Effector CD4-positive, alpha-beta T cell (primary cell): Measurements from ENCODE around the gene ORAI3.
A peak's percentile ranks its signal among the peaks of the same experiment; 100 is the strongest.
"Not testable (repeated sequence)": the region's sequence is repeated elsewhere in the genome, so short reads cannot be mapped to it uniquely, and the experiment has no call there.

Experiments used
- DNase-seq: peaks from one replicate; pipeline ENCODE4 v3.0.0-alpha.2; 2020

The ORAI3 gene

DNA sequence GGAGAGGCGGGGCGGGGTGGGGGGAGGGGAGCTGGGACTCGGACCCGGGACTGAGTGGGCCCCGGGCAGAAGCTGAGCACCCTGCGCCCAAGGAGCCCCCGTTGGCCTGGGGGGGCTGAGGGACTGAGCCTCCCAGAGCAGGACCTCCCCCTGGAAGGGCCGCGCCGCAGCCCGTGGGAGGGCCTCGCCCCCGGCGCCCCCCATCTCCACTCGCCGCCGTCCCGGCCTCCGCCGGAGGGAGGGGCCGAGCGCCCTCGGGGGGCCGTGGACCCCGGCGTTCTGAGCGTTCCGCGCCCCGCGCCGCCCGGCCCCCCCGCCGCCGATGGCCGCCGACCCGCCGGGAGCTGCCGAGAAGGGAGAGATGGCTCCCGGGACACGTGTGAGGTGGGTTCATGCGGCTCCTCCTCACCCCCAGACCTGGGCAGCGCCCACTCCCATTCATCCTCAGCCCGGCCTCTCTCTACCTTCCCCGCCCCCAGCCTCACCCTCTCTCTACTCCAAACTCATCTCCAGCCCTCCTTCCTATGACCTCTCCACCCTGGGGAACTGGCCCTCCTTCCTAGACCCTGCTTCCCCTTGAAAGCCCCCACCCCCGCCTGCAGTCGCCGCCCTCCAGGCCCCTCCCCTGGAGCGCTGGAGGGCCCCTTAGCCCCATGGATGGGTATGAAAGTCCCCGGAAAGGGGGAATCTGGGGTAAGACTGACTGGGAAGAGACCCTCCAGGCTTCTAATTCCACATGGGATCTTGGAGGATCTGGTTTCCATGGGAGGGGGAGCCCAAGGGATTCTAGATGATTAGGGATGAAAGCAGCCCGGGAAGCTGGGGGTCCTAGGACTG, 24.6 kb upstream of the ORAI3 start:
- no peak for DNase-seq

DNA sequence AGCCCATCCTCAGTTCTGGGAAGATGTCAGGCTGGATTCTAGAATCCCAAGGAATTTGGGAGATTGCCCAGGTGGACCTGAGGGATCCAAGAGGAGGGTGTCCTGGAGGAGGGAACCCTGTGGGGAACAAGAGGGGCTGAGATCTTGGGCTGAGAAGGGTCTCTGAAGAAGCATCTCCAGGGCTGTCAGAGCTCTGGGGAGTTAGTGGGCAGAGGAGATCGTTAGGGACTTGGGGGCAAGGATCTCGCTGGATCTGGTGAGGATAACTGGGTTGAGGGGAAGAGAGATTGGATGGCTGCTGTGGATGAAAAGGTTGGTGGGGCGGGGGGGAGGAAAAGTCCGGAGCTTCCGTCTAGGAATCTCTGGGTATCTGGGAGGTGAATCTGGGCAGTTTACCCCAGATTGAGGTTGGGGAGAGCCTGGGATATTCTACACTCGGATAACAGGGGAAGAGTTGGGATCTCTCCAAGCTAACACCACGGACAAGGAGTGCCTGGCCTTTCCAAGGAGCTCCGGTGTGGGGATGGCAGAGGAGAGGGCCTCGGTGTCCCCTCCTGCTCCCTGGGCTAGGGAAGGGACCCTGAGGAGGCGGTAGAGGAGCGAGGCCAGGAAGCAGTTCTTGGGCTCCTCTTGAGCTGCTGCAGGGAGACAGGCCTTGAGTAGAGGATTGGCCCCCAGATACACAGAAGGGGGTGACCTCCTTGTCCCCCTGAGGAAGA, 23.8 kb upstream of the ORAI3 start:
- DNase-seq: no peak

DNA sequence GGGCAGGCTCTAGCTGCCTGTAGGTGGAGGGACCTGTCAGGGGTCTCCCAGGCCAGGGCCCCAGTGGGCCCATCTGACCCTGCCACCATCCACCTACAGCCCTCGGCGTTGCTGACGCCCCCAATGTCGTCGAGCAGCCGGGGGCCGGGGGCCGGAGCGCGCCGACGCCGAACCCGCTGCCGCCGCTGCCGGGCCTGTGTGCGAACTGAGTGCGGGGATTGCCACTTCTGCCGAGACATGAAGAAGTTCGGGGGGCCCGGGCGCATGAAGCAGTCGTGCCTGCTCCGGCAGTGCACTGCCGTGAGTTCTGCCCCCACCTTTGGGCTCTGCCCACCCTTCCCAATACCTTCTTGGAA, 23.3 kb upstream of the ORAI3 start:
- no peak for DNase-seq

DNA sequence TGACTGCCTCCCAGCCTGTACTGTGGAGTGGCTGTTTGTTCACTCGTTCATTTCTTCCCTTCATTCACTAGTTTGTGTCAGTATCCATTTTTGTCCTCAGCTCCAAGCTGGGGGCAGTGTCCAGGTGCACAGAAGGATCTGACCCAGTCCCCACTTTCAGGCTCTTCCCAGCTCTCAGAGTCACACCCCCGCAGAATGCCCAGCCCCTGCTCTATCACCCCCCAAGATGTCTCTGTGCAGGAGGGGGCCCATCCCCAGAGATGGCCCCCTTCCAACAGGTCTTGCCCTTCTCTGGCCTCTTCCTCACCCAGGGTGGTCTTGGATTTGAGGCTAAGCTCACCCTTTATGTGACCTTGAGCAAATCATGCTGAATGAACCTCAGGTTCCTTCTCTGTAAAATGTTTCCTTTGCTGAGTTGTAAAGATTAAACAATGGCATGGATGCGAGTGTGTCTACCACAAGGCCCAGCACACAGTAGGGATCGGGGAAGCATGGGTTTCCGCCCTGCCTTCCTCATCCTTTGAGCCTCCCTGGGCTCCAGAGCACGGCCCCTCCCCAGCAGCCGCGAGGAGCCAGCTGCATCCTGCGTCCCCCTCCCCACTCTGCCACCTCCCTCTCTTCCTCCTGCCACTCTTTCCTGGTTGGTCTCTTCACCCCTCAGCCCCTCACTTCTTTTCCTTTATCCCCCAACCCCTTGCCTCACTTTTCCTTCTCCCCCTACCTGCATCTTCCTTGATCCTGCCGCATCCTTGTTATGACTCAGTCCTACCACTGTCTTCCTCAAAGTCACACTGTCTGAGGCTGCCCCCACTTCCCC, 22.7 kb upstream of the ORAI3 start:
- DNase-seq: no peak

DNA sequence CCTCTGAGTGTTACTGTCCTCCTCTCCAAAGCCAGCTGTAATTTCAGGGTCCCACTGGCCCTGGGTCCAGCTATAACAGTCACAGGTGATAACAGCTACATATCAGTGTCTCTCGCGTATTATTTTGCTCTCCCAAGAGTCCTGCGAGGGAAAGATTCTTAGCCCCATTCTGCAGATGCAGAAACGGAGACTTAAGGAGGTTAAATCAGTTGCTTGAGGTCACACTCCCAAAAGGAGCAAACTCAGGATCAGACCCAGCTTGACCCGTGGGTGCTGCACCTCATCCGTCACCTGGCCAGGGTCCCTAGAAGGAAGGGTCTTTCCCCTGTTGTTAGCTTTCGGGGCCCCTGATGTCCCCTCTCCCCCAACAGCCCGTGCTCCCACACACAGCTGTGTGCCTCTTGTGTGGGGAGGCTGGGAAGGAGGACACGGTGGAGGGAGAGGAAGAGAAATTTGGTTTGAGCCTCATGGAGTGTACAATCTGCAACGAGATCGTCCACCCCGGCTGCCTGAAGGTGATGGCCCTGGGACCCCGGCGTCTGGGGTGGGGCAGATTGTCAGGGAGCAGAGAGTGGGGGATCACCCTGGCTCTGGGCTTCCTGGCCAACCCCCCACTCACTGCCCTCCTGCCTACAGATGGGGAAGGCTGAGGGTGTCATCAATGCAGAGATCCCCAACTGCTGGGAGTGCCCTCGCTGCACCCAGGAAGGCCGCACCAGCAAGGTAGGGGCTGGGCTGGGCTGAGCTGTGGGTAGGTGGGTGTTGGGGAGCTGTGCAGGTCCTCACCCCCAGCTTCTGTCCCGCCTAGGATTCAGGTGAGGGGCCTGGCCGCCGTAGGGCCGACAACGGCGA, 21.7 kb upstream of the ORAI3 start:
- no peak for DNase-seq

DNA sequence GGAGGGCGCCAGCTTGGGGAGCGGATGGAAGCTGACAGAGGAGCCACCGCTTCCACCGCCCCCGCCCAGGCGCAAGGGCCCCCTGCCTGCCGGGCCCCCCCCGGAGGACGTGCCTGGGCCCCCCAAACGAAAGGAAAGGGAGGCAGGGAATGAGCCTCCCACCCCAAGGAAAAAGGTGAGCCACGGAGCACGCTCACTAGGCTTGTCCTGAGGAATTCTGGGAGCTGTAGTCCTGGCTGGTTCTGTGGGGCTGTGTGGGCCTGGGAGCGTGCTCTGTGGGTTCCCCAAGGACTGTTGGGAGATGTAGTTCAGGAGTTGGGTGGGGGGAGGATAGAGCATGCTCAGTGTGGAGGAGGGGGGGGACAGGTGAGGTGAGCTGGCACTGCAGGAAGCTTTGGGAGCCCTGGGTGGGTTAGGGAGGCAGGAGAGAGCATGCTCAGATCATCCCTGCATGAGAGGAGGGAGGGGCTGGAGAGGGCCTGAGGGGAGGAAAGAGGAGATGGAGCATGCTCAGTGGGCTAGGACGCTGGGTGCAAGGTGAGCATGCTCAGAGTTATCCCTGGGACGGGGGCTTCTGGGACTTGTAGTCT, 21.0 kb upstream of the ORAI3 start:
- DNase-seq: no peak

DNA sequence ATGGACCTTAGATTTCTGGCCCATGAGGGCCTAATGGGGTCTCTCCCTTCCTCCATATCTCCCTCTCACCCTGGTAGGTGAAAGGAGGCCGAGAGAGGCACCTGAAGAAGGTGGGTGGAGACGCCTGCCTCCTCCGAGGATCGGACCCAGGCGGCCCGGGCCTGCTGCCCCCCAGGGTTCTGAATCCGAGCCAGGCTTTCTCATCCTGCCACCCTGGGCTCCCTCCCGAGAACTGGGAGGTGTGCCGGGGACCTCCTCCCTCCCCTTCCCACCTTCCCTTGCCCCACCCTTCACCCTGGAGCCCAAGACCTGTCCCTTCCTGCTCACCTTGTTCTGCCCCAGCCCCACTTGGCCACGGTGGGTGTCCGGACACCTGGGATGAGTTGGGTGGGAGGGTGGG, 20.5 kb upstream of the ORAI3 start:
- DNase-seq: no peak

DNA sequence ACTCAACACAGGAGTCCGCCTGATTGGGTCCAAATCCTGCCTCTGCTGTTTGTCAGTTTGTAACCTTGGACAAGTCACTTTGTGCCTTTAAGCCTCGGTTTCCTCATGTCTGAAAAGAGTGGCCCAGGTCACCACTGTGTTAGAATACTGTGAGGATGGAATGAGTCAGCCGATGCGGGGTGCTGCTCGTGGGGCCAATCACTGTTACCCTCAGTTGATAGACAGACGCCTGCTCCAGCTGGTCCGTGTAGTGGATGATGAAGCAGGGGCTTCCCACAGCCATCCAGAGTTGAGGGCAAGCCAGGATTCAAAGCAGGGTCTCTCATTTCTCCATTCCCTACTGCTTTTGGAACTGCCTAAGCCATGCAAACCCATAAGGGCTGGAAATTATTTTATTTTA, 19.7 kb upstream of the ORAI3 start:
- no peak for DNase-seq

DNA sequence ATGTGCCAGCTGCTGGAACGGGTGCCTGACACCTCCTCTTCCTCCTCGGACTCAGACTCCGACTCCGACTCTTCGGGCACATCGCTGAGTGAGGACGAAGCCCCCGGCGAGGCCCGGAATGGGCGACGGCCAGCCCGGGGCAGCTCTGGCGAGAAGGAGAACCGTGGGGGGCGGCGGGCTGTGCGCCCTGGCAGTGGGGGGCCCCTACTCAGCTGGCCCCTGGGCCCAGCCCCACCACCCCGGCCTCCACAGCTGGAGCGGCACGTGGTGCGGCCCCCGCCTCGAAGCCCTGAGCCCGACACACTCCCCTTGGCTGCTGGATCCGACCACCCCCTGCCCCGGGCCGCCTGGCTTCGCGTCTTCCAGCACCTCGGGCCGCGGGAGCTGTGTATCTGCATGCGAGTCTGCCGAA, 18.7 kb upstream of the ORAI3 start:
- DNase-seq: no peak

DNA sequence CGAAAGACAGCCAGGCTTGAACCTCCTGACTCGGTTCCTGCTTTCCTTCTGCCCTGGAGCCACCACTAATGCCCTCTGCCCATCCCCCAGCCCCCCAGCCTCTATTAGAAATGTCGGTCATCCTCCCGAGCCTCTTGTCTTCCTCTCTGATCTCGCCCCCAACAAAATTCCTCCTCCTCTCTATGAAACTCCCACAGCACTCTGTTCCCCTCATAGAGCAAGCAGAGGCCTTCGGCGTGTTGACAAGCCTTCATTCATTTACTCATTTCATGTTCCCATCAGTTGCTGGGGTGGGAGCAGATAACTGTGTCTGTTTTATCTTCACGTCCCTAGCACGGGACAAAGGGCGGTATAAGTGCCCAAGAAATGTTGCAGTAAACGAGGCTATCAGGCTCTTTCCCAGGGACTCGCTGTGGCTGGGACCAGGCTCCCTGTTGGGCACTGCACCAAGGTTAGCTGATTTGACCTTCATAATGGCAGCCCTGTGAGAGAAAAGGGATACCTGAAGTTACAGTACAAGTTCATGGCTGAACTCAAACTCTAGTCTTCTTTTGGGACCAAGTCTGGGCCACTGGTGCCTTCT, 17.7 kb upstream of the ORAI3 start:
- no peak for DNase-seq

DNA sequence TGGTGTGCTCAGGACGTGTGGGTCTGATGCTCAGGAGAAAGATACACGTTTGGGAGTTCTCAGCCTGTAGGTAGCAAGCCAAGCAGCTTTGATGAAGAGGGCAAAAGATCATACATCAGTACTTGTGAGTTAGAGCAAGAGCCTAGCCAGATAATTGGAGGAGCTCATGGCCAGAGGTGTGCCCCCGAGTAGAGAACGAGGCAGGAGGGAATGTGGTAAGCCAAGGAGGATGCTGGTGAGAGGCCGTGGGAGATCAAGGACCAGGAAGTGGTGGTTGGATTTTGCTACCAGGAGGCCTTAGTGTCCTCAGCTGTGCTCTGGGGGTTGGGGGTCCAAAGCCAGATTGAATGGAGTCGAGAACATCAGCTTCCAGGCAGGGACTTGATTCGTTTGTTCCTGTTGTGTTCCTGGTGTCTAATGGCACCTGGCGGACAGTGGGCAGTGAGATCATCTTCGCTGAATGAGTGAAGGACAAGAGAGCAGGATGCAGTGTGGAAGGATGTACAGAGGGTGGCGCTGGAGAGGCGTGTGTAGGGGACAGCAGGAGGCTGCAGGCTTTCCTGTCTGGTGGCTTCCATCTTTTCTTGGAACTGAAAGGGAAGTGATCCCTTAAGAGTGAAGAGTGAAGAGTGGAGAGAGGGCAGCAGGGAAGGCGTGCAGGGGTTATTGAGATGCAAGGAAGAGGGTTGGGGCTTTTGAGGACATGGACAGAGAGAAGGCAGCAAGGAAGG, 13.9 kb upstream of the ORAI3 start:
- DNase-seq: no peak

DNA sequence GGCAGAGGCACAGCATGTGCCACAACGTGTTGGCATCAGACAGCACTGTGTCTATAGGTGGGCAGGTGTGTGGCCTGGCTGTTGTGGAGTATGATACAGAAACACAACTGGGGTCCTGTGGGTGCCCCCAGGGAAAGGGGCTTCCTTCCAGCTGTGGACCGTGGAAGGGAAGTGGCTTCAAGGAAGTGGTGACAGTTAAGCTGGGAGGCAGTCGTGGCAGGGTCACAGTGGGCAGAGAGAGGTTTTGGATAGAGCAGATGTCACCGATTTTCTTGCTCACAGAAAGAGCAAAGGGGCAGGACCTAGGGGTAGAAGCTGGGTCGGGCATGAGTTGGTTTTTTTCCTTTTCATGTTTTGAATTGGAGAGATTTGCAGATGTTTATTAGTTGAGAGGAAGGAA, 11.2 kb upstream of the ORAI3 start:
- DNase-seq: no peak

DNA sequence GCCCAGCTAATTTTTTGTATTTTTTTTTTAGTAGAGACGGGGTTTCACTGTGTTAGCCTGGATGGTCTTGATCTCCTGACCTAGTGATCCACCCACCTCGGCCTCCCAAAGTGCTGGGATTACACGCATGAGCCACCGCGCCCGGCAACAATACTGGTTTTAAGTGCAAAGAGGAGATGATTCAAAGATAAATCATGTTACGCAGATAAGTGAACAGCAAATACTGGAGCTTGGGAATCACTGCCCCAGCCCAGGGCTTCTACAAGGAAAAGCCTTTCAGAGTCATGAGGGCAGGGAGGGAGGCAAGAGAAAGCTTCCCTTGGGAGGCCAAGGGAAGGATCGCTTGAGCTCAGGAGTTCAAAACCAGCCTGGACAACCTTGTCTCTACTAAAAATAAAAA, 9.3 kb upstream of the ORAI3 start:
- not testable (repeated sequence) for DNase-seq

DNA sequence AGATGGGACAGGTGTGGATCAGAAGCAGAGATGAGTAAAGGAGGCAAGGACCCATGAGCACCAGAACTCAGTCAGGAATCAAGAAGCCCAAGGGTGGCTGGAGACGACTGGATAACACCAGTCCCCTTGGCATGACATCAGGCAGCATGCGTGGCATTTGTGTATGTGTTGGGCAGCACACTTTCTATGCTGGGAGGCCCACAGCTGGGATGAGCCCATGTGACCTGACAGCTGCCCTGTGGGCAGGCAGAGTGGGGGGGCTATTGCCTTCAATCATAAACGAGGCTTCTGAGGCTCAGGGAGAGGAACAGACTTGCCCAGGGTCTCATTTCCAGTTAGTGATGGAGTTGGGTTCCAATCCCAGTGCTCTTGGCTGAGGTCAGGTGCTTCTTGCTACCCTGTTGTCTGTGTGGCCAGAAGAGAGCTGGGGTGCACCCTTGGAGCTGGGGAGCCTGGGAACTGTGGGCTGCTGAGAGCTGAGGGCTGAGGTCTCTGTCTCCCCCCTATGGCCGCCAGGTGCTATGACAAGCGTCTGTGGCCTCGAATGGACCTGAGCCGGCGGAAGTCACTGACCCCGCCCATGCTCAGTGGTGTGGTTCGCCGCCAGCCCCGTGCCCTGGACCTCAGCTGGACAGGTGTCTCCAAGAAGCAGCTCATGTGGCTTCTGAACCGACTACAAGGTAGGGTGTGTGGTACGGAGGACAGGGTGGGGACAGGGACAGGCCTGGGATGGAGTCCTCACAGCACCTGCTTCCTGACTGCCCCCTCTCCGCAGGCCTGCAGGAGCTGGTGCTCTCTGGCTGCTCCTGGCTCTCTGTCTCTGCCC, 7.1 kb upstream of the ORAI3 start:
- DNase-seq: peak; percentile 48

DNA sequence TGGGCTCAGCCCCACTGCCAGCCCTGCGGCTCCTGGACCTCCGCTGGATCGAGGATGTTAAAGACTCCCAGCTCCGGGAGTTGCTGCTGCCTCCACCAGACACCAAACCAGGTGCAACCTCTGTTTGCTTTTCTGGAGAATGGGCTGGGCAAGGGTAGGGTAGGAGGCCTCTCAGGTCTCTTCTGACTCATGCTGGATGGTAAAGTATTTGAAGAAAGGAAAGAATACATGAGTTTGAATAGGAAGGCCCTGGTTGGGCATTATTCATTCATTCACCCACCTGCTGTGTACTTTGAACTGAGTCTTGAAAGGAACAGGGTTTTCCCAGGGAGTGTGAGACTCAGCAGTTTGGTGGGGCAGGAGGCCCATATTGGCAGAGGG, 6.5 kb upstream of the ORAI3 start:
- no peak for DNase-seq

DNA sequence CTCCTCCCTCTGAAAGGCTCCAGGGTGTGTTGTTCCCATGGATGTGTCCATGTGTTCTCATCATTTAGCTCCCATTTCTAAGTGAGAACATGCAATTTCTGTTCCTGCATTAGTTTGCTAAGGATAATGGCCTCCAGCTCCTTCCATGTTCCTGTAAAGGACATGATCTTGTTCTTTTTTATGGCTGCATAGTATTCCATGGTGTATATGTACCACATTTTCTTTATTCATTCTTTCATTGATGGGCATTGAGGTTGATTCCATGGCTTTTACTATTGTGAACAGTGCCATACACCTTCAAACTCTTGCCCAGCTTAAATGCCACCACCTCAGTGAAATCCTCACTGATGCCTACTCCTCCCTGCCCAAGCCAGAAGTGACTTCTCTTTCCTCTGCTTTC, 4.5 kb upstream of the ORAI3 start:
- no peak for DNase-seq

DNA sequence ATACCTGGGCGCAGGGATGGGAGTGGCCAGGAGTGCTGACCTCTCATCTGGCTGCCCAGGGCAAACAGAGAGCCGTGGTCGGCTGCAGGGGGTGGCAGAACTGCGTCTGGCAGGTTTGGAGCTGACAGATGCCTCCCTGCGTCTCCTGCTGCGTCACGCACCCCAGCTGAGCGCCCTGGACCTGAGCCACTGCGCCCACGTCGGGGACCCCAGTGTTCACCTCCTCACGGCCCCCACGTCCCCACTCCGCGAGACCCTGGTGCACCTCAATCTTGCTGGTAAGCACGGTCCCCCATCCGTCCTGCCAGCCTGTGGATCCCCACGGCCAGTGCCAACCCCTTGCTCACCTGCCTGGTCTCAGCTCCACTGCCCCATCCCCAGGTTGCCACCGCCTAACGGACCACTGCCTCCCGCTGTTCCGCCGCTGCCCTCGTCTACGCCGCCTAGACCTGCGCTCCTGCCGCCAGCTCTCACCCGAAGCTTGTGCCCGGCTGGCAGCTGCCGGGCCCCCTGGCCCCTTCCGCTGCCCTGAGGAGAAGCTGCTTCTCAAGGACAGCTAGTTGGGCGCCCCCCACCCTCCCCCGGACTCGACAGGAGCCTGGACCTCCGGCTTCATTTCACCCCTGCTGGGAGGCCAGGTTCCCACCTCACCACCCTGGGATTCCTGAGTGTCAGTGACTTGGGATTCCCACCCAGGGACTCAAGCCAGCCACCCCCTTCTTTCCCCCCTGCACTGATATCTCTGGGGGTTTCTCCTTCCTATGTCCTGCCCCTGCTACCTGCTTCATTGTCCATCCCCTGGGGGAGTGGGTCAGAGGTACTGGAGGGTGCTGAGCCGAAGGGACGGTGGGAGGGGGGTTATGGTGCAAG, 2.0 kb upstream of the ORAI3 start:
- DNase-seq: no peak

DNA sequence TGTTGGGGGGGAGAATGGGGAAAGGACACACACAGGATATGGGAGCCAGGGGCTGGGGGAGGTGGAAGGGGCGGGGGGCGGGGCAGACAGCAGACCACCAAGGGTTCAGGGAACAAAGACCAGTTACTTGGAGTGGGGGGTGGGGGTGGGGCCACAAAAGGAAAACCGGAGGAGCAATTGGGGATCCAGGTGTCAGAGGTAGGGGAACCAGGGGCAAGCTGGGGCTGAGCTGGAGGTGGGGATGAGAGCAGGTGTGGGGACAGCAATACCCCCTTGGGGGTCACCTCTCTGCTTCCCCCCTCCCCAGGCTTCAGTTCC, 1.4 kb upstream of the ORAI3 start:
- DNase-seq: no peak

DNA sequence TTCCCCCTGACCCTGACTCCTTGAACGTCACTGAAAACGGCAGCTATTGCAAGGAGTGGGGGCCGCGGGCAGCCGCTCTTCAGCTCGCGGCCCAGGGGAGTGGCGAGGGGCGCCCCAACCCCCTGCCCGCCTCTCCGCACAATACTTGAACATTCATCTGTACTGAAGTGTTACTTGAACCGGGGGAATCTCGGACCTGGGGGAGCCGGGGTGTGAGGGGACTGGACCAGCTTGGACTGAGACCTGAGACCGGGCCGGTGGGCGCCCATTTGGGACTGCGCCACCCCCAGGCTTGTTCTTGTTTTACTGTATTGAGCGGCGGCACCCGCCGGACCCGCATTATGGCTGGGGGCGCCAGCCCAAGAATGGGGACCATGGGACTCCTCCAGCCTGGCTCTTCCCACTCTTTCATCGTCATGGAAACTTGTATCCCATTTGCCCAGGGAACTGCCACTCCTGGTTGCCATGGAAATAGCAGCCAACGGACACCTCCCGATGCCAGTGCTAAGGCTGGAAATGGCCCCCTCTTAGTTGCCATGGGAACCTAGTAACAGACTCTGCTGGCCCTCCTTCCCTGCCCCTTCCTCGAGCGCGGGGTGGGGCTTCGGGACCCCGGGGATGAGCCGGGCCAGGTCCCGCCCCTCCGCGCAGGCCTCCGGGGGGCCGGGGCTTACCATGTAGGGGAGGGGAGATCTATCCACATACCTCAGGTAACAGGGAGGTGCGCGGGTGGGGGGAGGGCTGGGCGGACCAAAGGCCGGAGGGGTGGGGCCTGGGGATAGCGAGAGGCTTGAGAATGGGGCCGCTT, 805 bp upstream of the ORAI3 start:
- no peak for DNase-seq
